Mammary epithelial cell (primary cell): ENCODE data around the gene LRRC43.

Source experiments
- CTCF ChIP-seq, 2 donors: IDR thresholded peaks in 1 of 2; conservative IDR thresholded peaks in 1 of 2; 2 replicates each; pipeline ENCODE4 v1.5.1; 2011 to 2012; ENCODE audit warnings: inconsistent platforms in 2 of 2, low read length in 2 of 2, mild to moderate bottlenecking in 2 of 2, control low read depth in 1 of 2, low read depth in 1 of 2; ENCODE audit not compliant: insufficient read depth in 1 of 2; ENCODE audit errors: extremely low read depth in 1 of 2
- EZH2 ChIP-seq: IDR thresholded peaks from 2 replicates; pipeline ENCODE4 v1.6.1; 2012; ENCODE audit warnings: low read length, inconsistent platforms, borderline replicate concordance

GRCh38 chr12:122137681-122138080 is 45.2 kb upstream of the LRRC43 start:
- TF ChIP-seq CTCF (conservative IDR thresholded peaks at IDR 0.05 in 1 of 2, IDR thresholded peaks at IDR 0.05 in 1 of 2; ENCODE audit: extremely low read depth in 1 of 2, insufficient read depth in 1 of 2, low read depth in 1 of 2, low read length in 2 of 2) (no peak), EZH2 (no peak)
